ENCODE measurements around the gene LSAMP. TPM values are rescaled to one million over a fixed set of nuclear protein-coding genes. Genes with fewer than 3 reads are reported as not detected.

The LSAMP gene
- total RNA-seq, 4 donors from 2014 or later: 0.30 to 5.5 (median 1.4) TPM

DNA sequence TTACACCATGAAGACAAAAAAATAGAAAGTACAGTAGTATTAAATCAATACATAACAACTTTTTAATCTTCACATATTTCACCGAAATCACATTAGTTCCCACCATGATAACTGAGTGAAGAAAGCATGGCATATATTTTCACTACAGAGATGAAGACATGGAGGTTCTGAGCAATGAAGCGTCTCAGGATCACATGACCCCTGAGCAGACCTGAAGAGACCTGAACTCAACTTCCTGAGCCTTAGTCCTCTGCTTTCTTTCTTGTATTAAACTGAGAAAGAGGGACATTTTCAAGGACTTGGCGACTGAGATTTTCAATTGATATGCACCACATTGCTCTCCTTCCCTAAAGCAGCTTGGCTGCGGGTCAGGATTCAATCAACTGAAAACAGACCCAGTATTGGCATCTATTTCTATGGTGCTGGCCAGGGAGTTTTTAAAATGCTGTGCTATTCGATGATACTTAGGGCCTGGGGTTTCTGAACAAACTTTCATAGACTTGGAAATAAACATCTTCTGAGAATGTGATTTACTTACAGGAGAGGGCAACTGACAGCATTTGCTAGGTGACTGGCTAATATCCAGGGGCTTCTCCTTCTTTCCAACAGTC, 165.1 kb downstream of the LSAMP start:
- no peak for DNase-seq
- 59 to 69% methylated on average over 5 of the region's 5 CpGs for WGBS, 2 donors
- no peaks in the 10 kb centered on the region for H3K9me3 ChIP-seq
- H3K36me3 ChIP-seq: no peaks in the 10 kb centered on the region
- no peaks in the 10 kb centered on the region for H3K4me1 ChIP-seq
- no peak overlapping the region for H3K27ac ChIP-seq
- no peaks in the 10 kb centered on the region for H3K27me3 ChIP-seq
- no peak for TF ChIP-seq POLR2A (IDR thresholded peaks at IDR 0.05)
- TF ChIP-seq, protein P1, sequence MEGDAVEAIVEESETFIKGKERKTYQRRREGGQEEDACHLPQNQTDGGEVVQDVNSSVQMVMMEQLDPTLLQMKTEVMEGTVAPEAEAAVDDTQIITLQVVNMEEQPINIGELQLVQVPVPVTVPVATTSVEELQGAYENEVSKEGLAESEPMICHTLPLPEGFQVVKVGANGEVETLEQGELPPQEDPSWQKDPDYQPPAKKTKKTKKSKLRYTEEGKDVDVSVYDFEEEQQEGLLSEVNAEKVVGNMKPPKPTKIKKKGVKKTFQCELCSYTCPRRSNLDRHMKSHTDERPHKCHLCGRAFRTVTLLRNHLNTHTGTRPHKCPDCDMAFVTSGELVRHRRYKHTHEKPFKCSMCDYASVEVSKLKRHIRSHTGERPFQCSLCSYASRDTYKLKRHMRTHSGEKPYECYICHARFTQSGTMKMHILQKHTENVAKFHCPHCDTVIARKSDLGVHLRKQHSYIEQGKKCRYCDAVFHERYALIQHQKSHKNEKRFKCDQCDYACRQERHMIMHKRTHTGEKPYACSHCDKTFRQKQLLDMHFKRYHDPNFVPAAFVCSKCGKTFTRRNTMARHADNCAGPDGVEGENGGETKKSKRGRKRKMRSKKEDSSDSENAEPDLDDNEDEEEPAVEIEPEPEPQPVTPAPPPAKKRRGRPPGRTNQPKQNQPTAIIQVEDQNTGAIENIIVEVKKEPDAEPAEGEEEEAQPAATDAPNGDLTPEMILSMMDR (IDR thresholded peaks at IDR 0.05): no peak
- intact Hi-C loops (cut with DNase I): no loop called here
- no peak overlapping the region for H3K4me3 ChIP-seq

DNA sequence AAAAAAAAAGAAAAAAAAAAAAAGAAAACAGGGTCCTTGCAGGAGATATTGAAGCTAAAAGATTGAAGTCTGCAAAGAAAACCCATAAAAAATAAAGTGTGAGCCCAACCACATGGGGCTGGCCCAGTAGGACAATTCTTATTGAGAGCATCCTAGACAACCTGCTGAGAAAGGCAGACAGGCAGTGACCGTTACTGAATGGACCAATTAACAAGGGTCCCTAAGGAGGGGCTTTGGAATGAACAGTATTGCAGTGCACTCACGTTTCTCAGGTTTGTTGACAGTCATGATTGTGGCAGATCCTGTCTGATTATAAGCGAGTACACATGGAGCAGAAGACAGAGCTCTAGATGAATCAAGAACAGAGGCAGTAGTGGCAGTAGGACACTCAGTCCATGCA, 168.6 kb downstream of the LSAMP start:
- Histone ChIP-seq H3K4me1 (no peaks in the 10 kb centered on the region), H3K36me3 (no peaks in the 10 kb centered on the region), H3K4me3 (no peak overlapping the region), H3K27me3 (no peaks in the 10 kb centered on the region), H3K27ac (no peak overlapping the region), H3K9me3 (no peaks in the 10 kb centered on the region)
- no peak for DNase-seq
- intact Hi-C loops (cut with DNase I): no loop called here
- no peak for TF ChIP-seq POLR2A (IDR thresholded peaks at IDR 0.05)
- TF ChIP-seq, protein P1 (IDR thresholded peaks at IDR 0.05): no peak
- WGBS, 2 donors: 46 to 60% methylated on average over 3 of the region's 3 CpGs

DNA sequence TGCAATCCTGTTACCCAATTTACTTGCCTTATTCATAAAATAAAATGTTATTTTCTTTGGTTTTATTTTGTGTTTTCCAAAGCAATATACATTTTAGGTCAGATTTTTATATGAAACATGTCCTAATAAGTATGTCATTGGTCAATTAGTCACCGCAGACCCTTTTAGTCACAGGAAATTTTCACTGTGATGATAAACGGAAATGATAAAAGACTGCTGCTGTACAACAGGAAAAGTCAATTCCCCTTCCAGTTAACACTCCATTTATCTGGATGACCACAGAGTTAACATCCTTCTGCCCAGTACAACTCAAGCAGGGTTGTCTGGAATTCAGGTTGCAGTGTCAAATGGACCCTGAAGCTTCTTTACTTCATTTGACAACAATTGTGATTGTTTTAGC, 175.2 kb downstream of the LSAMP start:
- WGBS, 2 donors: 53 to 70% methylated on average over 2 of the region's 2 CpGs
- intact Hi-C loops (cut with DNase I): no loop called here
- H3K27me3 ChIP-seq: no peaks in the 10 kb centered on the region
- TF ChIP-seq POLR2A (IDR thresholded peaks at IDR 0.05): no peak
- TF ChIP-seq, protein P1 (IDR thresholded peaks at IDR 0.05): no peak
- no peak for DNase-seq
- no peak overlapping the region for H3K4me3 ChIP-seq
- no peaks in the 10 kb centered on the region for H3K4me1 ChIP-seq
- no peaks in the 10 kb centered on the region for H3K36me3 ChIP-seq
- no peak overlapping the region for H3K27ac ChIP-seq
- H3K9me3 ChIP-seq: no peaks in the 10 kb centered on the region

DNA sequence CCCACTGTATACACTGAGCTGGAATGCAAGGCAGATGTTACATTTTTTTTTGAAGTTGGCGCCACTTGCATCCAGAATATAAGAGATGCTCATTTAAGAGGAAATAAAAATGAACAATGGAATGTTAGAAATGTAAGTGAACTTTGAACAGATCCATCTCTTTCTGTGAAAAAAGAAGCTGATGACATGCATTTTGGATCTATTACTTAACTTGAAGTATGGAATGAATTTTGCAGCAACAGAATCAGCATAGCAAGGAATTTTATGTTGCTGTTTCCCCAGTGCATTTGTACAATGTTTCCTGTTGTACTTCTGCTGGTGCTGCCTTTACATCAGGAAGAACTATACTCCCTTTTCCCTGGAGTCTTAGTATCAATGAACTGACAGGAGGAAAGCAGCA, 178.2 kb downstream of the LSAMP start:
- Histone ChIP-seq H3K9me3 (no peaks in the 10 kb centered on the region), H3K27ac (no peak overlapping the region), H3K36me3 (no peaks in the 10 kb centered on the region), H3K27me3 (no peaks in the 10 kb centered on the region), H3K4me3 (no peak overlapping the region), H3K4me1 (no peaks in the 10 kb centered on the region)
- no peak for DNase-seq
- WGBS, 2 donors: 60 to 79% methylated on average over 1 of the region's 1 CpG
- TF ChIP-seq, protein P1 (IDR thresholded peaks at IDR 0.05): no peak
- no peak for TF ChIP-seq POLR2A (IDR thresholded peaks at IDR 0.05)
- intact Hi-C loops (cut with DNase I): no loop called here

DNA sequence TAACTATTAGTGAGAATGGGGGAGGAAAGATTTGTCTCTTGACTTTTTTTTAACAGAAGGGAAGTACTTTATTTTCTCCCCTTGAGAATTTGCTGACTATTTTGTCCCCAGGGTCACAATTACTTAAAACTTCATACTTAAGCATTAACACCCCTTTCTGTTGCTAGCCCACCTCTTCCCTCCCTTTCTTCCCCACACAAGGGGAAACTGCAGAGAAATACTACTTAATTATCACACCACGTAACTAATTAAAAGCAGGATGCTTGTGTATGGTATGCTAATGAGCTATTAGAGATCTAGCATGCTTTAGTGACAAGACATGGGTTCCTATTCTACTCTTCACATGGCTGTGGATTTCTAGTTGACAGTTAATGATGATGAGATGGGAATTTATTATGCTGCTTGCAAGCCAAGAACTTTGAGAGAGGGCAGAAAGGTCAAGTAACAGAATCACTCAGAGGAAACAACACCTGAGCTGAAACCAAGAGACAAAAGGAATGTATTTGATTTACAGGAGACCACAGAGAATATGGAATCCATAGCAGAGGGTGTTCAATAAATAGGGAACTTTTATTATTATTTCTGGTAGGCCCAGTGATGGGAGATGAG, 179.2 kb downstream of the LSAMP start:
- H3K36me3 ChIP-seq: no peaks in the 10 kb centered on the region
- H3K4me3 ChIP-seq: no peak overlapping the region
- no peak for DNase-seq
- H3K9me3 ChIP-seq: no peaks in the 10 kb centered on the region
- intact Hi-C loops (cut with DNase I): no loop called here
- 68 to 80% methylated on average over 1 of the region's 1 CpG for WGBS, 2 donors
- no peaks in the 10 kb centered on the region for H3K4me1 ChIP-seq
- H3K27me3 ChIP-seq: no peaks in the 10 kb centered on the region
- TF ChIP-seq, protein P1 (IDR thresholded peaks at IDR 0.05): no peak
- no peak overlapping the region for H3K27ac ChIP-seq

Data from esophagus squamous epithelium (tissue), 5 donors.